NCI-H2227 (cell line): Measurements from ENCODE around the gene ITIH3.

Experiments used
- DNase-seq: peaks from one replicate; lab custom pipeline; 2025; ENCODE audit not compliant: unreplicated experiment; lab: John Stamatoyannopoulos, UW

The ITIH3 gene

GRCh38 chr3:52792961-52793695, 1.5 kb upstream of the ITIH3 start:
- DNase-seq, result no peak

- no peak for DNase-seq
These were observed 639 bp upstream of the ITIH3 start for GRCh38 chr3:52793702-52794611.

GRCh38 chr3:52795298-52795900, 803 bp downstream of the ITIH3 start:
- DNase-seq, result no peak

GRCh38 chr3:52796411-52796810, 1.8 kb downstream of the ITIH3 start:
- no peak for DNase-seq

GRCh38 chr3:52798376-52798977, 3.9 kb downstream of the ITIH3 start:
- no peak for DNase-seq

- DNase-seq, result no peak
These were observed 4.4 kb downstream of the ITIH3 start for GRCh38 chr3:52798978-52799476.

GRCh38 chr3:52800079-52800478, 5.5 kb downstream of the ITIH3 start:
- no peak for DNase-seq

GRCh38 chr3:52801839-52802238, 7.2 kb downstream of the ITIH3 start:
- DNase-seq, result no peak

- DNase-seq, result no peak
These were observed 10.9 kb downstream of the ITIH3 start for GRCh38 chr3:52805270-52806039.

GRCh38 chr3:52809149-52809548, 14.6 kb downstream of the ITIH3 start:
- DNase-seq, result no peak

- DNase-seq, result no peak
These were observed 15.2 kb downstream of the ITIH3 start for GRCh38 chr3:52809662-52810377.

- DNase-seq, result no peak
These were observed 16.3 kb downstream of the ITIH3 start for GRCh38 chr3:52810923-52811322.

GRCh38 chr3:52811452-52812011, 16.9 kb downstream of the ITIH3 start:
- no peak for DNase-seq

GRCh38 chr3:52813810-52814209, 19.2 kb downstream of the ITIH3 start:
- DNase-seq, result no peak

GRCh38 chr3:52816199-52816598, 21.6 kb downstream of the ITIH3 start:
- no peak for DNase-seq

GRCh38 chr3:52816654-52817053, 22.1 kb downstream of the ITIH3 start:
- DNase-seq, result no peak

GRCh38 chr3:52817221-52817620, 22.6 kb downstream of the ITIH3 start:
- no peak for DNase-seq

GRCh38 chr3:52817860-52818259, 23.3 kb downstream of the ITIH3 start:
- no peak for DNase-seq

GRCh38 chr3:52819936-52820335, 25.3 kb downstream of the ITIH3 start:
- no peak for DNase-seq
